ENCODE results near the gene OBP2A.

- TF ChIP-seq CTCF (IDR thresholded peaks at IDR 0.05) = no peak
- TF ChIP-seq POLR2A (IDR thresholded peaks at IDR 0.05) = no peak
- TF ChIP-seq EP300 (IDR thresholded peaks at IDR 0.05) = no peak
These were observed 9.7 kb upstream of the OBP2A start for GRCh38 chr9:135536216-135536615.

All from tibial nerve (tissue), 4 donors.